Activated T-helper 2 cell treated with anti-CD3 and anti-CD28 coated beads, Interferon-gamma antibody, Interleukin-2, Interleukin-4, amounts not matched to agents 10 μg/mL and 5 μg/mL and 100 μg/mL, durations not matched to agents 14 hours and 24 hours and 36 hours (primary cell): Measurements from ENCODE around the gene PAQR3. TPM values are rescaled to one million over a fixed set of nuclear protein-coding genes. Genes with fewer than 3 reads are reported as not detected.

ENCODE experiments used
- DNase-seq: peaks from one replicate; pipeline ENCODE4 v3.0.0; 2021; ENCODE audit warnings: low spot score
- H3K27ac Mint-ChIP-seq: one replicate; pipeline ENCODE4 v1.8.0; 2021; ENCODE audit warnings: mixed read lengths
- H3K27me3 Mint-ChIP-seq: one replicate; pipeline ENCODE4 v1.8.0; 2021; ENCODE audit warnings: low read depth, mixed read lengths
- H3K36me3 Mint-ChIP-seq: one replicate; pipeline ENCODE4 v1.8.0; 2021; ENCODE audit warnings: low read depth, mixed read lengths
- H3K4me1 Mint-ChIP-seq: one replicate; pipeline ENCODE4 v1.8.0; 2021; ENCODE audit warnings: low read depth, mixed read lengths
- H3K4me3 Mint-ChIP-seq: one replicate; pipeline ENCODE4 v1.8.0; 2021; ENCODE audit warnings: low read depth, mild to moderate bottlenecking, moderate library complexity, mixed read lengths
- H3K9me3 Mint-ChIP-seq: one replicate; pipeline ENCODE4 v1.8.0; 2021; ENCODE audit warnings: mixed read lengths
- intact Hi-C: fragments of 100-400 bp; cut with micrococcal nuclease; formaldehyde crosslinking; loops from one replicate; pipeline ENCODE4 v1.15.1; 2023
- total RNA-seq: library from RNA; stranded (reverse); gene quantifications from 2 replicates; pipeline ENCODE4 v1.2.3, GENCODE V29; 2022

The PAQR3 gene
- total RNA-seq, 1 donor from 2014 or later = 11.0 TPM

- Mint-ChIP-seq H3K36me3 (no peaks in the 10 kb centered on the region), H3K27ac (no peak overlapping the region), H3K27me3 (peaks cover 50% of the 10 kb centered on the region), H3K4me1 (peaks cover 17% of the 10 kb centered on the region), H3K9me3 (no peaks in the 10 kb centered on the region), H3K4me3 (no peak overlapping the region)
- intact Hi-C loops = loop anchor here (5.0 to 10.0 kb wide), 5 partner anchors 655 to 1058 kb away; no protein-coding TSS in a partner anchor
- no peak for DNase-seq
These were observed 10.5 kb upstream of the PAQR3 start for GRCh38 chr4:78949735-78950134.

- DNase-seq = no peak
- Mint-ChIP-seq H3K36me3 (no peaks in the 10 kb centered on the region), H3K27ac (no peak overlapping the region), H3K9me3 (no peaks in the 10 kb centered on the region), H3K4me3 (no peak overlapping the region), H3K4me1 (peaks cover 26% of the 10 kb centered on the region), H3K27me3 (peaks cover 62% of the 10 kb centered on the region)
- intact Hi-C loops = loop anchor here (1.0 to 10.0 kb wide), 4 partner anchors 287 to 1062 kb away; no protein-coding TSS in a partner anchor
These were observed 6.5 kb upstream of the PAQR3 start for GRCh38 chr4:78945651-78946179.

- no peak for DNase-seq
- Mint-ChIP-seq H3K27ac (no peak overlapping the region), H3K9me3 (no peaks in the 10 kb centered on the region), H3K36me3 (no peaks in the 10 kb centered on the region), H3K4me1 (peaks cover 32% of the 10 kb centered on the region), H3K4me3 (no peak overlapping the region), H3K27me3 (peaks cover 59% of the 10 kb centered on the region)
- intact Hi-C loops = loop anchor here (5.0 to 10.0 kb wide), 3 partner anchors 660 to 1238 kb away; partner anchors contain the start of gene ANTXR2
These were observed 5.1 kb upstream of the PAQR3 start for GRCh38 chr4:78944381-78944780.

- DNase-seq = no peak
- H3K27ac Mint-ChIP-seq = no peak overlapping the region
- peaks cover 35% of the 10 kb centered on the region for H3K27me3 Mint-ChIP-seq
- H3K9me3 Mint-ChIP-seq = no peaks in the 10 kb centered on the region
- H3K36me3 Mint-ChIP-seq = peaks cover 4% of the 10 kb centered on the region
- H3K4me3 Mint-ChIP-seq = no peak overlapping the region
- intact Hi-C loops = loop anchor here (5.0 to 10.0 kb wide), 3 partner anchors 664 to 1242 kb away; partner anchors contain the start of gene ANTXR2
- H3K4me1 Mint-ChIP-seq = peaks cover 45% of the 10 kb centered on the region
These were observed 1.5 kb upstream of the PAQR3 start for GRCh38 chr4:78940752-78941151.

GRCh38 chr4:78939667-78940008, 400 bp upstream of the PAQR3 start:
- H3K27me3 Mint-ChIP-seq = peaks cover 31% of the 10 kb centered on the region

GRCh38 chr4:78938474-78938867, 767 bp downstream of the PAQR3 start:
- peaks cover 20% of the 10 kb centered on the region for H3K27me3 Mint-ChIP-seq
- peak overlapping the region; percentile 91 for H3K4me3 Mint-ChIP-seq
- peaks cover 33% of the 10 kb centered on the region for H3K4me1 Mint-ChIP-seq
- H3K9me3 Mint-ChIP-seq = no peaks in the 10 kb centered on the region
- H3K27ac Mint-ChIP-seq = peak overlapping the region; percentile 63
- peaks cover 10% of the 10 kb centered on the region for H3K36me3 Mint-ChIP-seq
- DNase-seq = no peak
- intact Hi-C loops = loop anchor here (2.0 kb wide), 1 partner anchor 162 kb away; the partner anchor contains the start of gene BMP2K

More at GRCh38 chr4:78939667-78940008, 400 bp upstream of the PAQR3 start:
- Mint-ChIP-seq H3K4me1 (peaks cover 38% of the 10 kb centered on the region), H3K27ac (no peak overlapping the region), H3K36me3 (peaks cover 4% of the 10 kb centered on the region), H3K4me3 (peak overlapping the region; percentile 67), H3K9me3 (no peaks in the 10 kb centered on the region)
- DNase-seq = no peak
- intact Hi-C loops = loop anchor here (2.0 to 10.0 kb wide), 4 partner anchors 163 to 1243 kb away; partner anchors contain the start of genes ANTXR2 and BMP2K

GRCh38 chr4:78937837-78938236, 1.4 kb downstream of the PAQR3 start:
- H3K36me3 Mint-ChIP-seq = peaks cover 11% of the 10 kb centered on the region
- H3K27me3 Mint-ChIP-seq = peaks cover 15% of the 10 kb centered on the region
- peak overlapping the region; percentile 47 for H3K4me3 Mint-ChIP-seq
- H3K9me3 Mint-ChIP-seq = no peaks in the 10 kb centered on the region
- intact Hi-C loops = loop anchor here (2.0 kb wide), 1 partner anchor 161 kb away; the partner anchor contains the start of gene BMP2K
- H3K4me1 Mint-ChIP-seq = peaks cover 33% of the 10 kb centered on the region
- no peak for DNase-seq
- H3K27ac Mint-ChIP-seq = no peak overlapping the region

GRCh38 chr4:78936989-78937388, 2.2 kb downstream of the PAQR3 start:
- intact Hi-C loops = no loop called here
- Mint-ChIP-seq H3K4me3 (no peak overlapping the region), H3K36me3 (peaks cover 11% of the 10 kb centered on the region), H3K27me3 (peaks cover 9% of the 10 kb centered on the region), H3K9me3 (no peaks in the 10 kb centered on the region), H3K4me1 (peaks cover 33% of the 10 kb centered on the region), H3K27ac (no peak overlapping the region)
- DNase-seq = no peak

- intact Hi-C loops = no loop called here
- H3K36me3 Mint-ChIP-seq = peaks cover 38% of the 10 kb centered on the region
These were observed 9.1 kb downstream of the PAQR3 start for GRCh38 chr4:78930016-78930629.

GRCh38 chr4:78928835-78929234, 10.4 kb downstream of the PAQR3 start:
- Mint-ChIP-seq H3K36me3 (peaks cover 37% of the 10 kb centered on the region), H3K9me3 (no peaks in the 10 kb centered on the region), H3K27ac (no peak overlapping the region), H3K4me3 (no peak overlapping the region), H3K4me1 (peaks cover 2% of the 10 kb centered on the region), H3K27me3 (no peaks in the 10 kb centered on the region)
- intact Hi-C loops = no loop called here
- DNase-seq = no peak

More at GRCh38 chr4:78930016-78930629, 9.1 kb downstream of the PAQR3 start:
- Mint-ChIP-seq H3K4me3 (no peak overlapping the region), H3K9me3 (no peaks in the 10 kb centered on the region), H3K27ac (no peak overlapping the region), H3K4me1 (peaks cover 1% of the 10 kb centered on the region), H3K27me3 (no peaks in the 10 kb centered on the region)
- DNase-seq = no peak

GRCh38 chr4:78926826-78927225, 12.4 kb downstream of the PAQR3 start:
- Mint-ChIP-seq H3K4me3 (no peak overlapping the region), H3K27ac (no peak overlapping the region)

GRCh38 chr4:78923464-78924312, 15.6 kb downstream of the PAQR3 start:
- Mint-ChIP-seq H3K4me1 (peaks cover 6% of the 10 kb centered on the region), H3K9me3 (no peaks in the 10 kb centered on the region), H3K27me3 (no peaks in the 10 kb centered on the region), H3K4me3 (no peak overlapping the region), H3K27ac (no peak overlapping the region), H3K36me3 (peaks cover 27% of the 10 kb centered on the region)
- intact Hi-C loops = no loop called here
- no peak for DNase-seq

More at GRCh38 chr4:78926826-78927225, 12.4 kb downstream of the PAQR3 start:
- Mint-ChIP-seq H3K36me3 (peaks cover 35% of the 10 kb centered on the region), H3K27me3 (no peaks in the 10 kb centered on the region), H3K4me1 (peaks cover 6% of the 10 kb centered on the region), H3K9me3 (no peaks in the 10 kb centered on the region)
- intact Hi-C loops = no loop called here
- DNase-seq = no peak
